HG03139 (cell line): ENCODE results near the gene ZBTB40.

Experiments used
- ATAC-seq: cut with Tn5 transposase; IDR thresholded peaks from one replicate; pipeline ENCODE4 v1.9.1; 2021; ENCODE audit not compliant: unreplicated experiment

Gene ZBTB40

DNA sequence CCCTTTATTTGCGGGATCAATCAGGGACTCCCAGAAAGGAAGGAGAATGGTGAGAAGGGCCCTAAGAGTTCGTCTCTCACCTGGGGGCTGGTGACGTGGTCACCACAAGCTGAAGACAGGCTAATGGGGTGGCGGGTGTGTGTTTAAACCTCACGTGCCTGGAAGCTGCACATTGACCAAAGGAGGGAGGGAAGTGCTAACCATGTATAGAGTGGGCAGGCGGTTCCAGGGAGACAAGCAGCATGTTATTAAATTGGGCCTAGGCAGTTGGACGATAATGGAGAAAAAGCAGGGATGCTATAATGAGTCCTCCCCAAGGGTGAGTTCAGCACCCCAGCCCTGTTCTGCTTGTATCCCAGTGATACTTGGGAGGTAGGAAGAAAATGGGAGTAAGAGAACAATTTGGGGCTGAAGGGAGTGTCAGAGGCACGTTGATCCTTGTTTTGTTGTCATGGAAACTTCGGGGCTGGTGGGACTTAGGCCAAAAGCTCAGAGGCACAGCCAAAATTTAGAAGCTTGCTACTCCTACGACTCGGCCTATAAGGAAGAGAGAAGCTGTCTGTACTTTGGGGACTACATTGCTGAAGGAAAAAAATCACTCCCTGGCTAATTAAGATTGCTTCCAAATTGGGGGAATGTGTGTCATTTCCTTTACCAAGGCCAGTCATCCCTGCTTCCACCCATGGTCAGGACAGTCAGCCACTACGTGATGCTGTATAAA lies 78.4 kb downstream of the ZBTB40 start:
- ATAC-seq = no peak

DNA sequence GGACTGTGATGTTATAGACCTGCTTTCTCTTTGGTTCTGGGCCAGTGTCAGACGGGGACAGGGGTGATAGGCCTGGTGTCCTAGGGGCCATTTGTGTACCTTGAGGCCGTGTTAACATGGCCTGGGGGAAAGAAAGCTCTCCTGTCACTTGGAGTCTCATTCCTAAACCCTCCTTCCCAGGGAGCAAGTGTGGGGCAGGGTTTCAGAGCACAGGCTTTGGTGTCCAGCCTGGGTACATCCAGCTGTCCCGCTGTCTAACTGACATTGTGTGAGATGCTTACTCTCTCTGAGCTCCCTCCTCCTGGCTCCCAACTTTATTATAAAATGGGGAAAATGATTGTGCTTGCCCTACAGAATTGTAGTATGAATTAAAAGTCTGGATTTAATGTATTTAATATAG lies 79.1 kb downstream of the ZBTB40 start:
- ATAC-seq = no peak

DNA sequence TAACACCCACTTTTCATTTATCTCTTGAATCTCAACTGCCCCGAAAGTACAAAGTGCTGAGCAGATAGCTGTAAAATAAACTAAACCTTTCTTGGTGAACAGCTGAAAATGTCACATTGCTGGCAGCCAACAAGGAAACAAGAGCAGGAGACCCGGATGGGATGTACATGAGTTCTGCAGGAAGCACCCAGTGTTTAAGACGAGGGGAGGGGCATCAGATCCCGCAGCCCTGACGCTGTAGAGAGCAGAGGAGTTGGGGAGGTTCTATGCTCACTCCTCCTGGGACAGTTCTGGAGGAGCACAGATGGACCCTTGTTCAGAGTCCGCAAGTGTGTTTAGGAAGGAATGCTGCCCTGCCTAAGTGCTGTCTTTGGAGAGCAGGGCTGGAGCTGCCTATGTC lies 79.6 kb downstream of the ZBTB40 start:
- ATAC-seq = no peak

DNA sequence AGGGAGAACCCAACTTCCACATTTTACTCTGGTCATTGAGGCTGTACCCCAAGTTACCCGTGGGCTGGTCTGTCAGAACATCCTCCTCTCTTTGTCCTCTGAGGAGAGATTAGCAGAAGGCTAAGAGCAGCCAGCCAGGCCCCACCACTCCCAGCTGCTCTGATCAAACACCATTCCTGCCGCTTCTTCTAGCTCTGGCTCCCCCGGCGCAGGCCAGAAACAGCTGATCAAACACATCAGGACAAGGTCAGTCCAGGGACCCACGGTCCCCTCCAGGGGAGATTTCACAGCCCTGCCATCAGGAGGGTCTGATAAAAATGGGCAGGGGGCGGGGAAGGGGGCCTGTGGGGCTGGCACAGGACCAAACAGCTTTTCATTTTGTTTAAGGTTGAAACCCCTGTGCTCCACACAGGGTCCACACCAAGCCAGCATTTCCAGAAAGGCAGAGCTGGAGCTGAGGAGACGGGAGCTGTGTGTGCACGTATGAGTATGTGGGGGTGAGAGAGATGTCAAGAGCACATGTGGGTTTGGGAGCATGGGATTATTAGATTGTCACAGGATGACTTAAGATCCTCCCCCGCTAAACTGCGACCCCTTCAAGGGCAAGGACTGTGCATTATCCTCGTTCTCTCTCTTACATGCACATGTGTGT lies 81.7 kb downstream of the ZBTB40 start:
- no peak for ATAC-seq

DNA sequence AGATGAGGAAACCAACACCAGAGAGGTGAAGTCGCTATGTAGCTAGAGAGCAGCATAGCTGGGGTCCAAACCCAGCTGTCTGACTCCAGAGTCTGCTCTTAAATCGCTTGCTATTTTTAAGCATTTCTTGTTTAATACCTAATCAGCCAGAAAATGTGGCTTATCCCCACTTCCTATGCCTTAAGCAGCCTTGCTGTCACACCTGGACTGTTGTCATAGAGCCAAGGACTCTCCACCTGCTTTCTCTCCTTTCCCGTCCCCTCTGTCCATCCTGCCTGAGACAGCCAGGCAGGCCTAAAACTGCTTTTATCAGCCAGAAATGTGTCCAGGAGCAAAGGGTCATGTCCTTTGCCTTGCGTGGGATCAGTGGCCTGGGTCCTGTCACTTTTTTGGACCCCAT lies 83.3 kb downstream of the ZBTB40 start:
- ATAC-seq = no peak

DNA sequence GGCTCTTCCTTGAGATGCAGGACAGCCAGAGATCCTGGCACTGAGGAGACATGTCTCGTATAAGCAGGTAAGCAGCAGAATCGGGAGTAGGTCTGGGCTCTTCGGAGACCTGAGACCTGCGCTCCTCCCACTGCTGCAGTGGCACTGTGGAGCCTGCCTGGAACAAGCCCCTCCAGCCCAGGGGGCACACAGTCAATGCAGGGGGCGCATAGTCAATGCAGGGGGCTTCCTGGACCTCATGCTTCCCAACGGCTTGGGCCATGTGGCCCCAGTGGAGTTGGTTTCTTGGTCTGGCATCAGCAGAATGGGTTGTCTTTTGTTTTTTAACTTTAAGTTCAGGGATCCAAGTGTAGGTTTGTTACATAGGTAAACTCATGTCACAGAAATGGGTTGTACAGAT lies 83.7 kb downstream of the ZBTB40 start:
- no peak for ATAC-seq

DNA sequence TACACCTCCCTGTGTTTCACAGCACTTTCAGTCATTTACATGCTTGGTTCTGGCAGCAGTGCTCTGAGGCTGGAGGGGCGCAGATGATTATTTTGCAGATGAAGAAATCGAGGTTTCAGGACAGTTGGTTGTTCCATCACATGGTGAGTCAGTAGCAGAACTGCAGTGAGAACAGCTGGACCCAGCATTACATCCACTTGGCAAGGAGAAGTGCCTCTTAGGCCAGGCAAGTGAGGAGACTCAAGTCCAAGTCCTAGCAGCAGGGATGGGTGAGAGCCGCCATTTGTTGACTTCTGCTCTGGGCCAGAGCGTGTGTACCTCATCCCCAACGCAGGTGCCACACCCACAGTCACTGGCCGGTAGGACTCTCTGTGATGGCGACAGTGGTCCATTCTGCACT lies 84.9 kb downstream of the ZBTB40 start:
- no peak for ATAC-seq

DNA sequence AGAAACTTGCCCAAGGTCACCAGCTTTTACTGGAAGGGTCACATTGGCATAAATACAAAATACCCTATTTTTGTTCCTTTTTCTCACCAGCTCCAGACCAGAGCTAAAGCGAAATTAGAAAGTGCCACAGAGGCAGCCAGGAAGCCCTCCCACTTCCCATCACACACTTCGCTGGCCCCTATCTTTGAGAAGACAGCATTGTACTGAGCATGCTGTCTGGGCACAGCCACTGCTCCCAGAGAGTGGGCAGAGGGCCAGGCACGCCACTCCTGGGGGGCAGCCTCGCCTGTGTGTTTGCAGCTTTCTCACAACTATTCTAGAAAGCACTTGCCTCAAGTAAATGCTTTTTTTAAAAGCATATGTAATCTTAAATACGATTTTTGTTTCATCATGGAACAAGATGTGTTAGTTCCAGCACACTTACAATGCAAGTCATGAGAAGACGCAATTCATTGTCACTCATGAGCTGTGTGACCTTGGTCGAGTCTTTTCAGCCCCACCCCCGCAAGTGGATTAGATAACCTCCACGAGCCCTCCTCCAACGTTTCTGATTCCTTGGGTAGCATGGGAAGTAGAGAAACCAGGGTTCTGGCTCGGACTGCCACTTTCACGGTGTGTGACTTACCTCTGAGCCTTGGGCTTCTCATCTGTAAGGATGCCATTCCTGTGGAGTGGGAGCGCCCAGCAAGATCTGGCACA lies 85.9 kb downstream of the ZBTB40 start:
- ATAC-seq = no peak

DNA sequence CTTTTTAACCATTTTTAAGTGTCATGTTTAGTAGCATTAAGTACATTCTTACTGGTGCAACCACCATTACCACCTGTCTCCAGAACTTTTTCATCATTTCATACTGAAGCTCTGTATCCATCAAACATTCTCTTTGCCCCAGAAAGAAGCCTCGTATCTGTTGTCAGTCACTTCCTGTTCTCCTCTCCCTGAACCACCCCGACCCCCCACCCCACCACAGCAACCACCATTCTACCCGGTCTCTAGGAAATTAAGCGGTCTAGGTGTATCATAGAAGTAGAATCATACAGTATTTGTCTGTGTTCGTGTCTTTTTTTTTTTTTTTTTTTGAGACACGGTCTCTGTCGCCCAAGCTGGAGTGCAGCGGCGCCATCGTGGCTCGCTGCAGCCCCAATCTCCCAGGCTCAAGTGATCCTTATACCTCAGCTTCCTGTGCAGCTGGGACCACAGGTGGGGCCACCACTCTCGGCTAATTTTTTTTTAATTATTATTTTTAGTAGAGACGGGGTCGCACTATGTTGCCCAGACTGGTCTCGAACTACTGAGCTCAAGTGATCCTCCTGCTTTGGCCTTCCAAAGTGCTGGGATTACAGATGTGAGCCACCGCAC lies 88.0 kb downstream of the ZBTB40 start:
- no peak for ATAC-seq

DNA sequence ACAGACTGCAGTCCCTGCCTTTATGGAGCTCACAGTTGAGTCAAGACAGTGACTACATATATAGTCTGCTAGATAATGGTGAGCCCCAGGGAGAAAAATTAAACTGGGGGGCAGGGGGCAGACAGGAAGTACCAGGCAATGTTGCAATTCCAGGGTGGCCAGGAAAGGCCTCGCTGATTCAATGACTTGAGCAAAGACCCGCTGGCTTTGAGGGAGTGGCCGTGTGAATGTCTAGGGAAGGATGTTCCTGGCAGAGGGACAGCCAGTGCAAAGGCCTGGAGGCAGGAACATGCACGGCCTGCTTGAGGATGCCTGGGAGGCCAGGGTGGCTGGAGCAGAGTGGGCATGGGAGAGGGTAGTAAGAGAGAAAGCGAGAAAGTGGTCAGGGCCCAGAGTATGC lies 88.7 kb downstream of the ZBTB40 start:
- ATAC-seq = no peak

DNA sequence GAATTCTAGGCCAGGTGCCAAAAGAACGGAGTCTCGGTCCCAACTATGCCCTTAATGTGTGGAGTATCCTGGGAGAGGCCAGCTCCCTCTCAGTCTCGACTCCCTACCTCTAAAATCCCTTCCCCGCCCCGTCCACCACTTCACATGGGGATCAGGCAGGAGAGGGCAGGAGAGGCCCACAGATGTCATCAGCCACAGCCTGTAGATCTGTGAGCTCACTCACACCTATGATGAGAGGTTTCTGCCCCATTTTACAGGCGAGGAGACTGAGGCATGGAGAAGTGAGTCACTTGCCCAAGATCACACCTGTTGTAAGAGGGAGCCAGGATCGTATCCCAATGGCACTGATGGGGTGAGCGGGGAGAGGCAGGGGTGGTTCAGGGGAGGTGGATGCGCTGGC lies 91.2 kb downstream of the ZBTB40 start:
- no peak for ATAC-seq

DNA sequence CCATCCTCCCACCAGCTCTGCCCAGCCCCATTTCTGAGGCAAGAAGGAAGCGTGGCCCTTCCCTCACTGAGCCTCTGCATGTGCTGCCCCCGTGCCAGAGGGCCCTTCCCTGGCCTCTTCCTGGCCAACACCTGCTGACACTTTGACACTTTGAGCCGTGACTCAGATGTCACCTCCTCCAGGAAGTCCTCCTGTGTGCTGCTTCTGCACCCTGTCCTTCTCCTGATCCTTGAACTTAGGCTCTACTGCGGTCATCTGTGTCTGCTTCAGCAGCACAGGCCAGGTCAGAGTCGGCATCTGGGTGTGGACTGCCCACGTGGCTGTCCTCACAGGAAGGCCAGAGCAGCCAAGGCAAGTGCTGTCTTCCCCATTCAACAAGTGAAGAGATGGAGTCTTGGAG lies 92.0 kb downstream of the ZBTB40 start:
- ATAC-seq = no peak

DNA sequence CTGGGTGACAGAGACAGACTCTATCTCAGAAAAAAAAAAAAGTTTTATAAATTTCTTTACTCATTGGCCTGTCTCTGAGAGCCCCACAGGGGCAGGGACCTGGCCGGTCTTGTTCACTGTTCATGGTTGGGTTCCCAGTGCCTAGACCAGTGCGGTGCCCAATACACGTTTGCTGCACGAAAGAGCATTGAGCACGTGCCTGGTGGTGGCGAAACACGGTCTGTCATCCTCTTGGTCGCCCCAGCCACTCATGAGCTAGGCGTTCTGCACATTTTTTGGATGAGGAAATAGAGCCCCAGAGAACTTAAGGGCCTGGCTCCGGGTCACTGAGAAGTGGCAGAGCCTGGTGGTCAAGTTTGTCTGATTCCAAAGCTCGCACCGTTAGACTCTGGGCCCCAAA lies 93.0 kb downstream of the ZBTB40 start:
- no peak for ATAC-seq

DNA sequence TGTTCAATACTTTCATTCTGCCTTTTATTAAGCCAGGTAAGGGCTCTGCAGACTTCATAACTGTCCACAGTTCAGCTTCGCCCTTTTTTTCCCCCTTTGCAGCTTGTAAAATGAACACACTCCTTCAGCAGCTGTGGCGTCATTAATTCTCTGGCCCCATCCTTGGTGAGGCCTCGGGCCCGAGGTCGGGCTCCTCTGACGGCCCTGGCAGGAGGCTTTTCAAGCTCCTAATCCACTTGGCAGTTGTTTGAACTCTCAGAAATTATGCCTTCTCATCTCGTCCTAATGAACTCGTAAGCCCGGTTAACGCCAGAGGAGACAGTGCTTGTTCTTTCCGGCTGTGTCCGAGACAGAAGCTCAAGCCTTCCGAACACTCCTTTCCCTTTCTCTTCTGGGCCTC lies 93.5 kb downstream of the ZBTB40 start:
- ATAC-seq = no peak

DNA sequence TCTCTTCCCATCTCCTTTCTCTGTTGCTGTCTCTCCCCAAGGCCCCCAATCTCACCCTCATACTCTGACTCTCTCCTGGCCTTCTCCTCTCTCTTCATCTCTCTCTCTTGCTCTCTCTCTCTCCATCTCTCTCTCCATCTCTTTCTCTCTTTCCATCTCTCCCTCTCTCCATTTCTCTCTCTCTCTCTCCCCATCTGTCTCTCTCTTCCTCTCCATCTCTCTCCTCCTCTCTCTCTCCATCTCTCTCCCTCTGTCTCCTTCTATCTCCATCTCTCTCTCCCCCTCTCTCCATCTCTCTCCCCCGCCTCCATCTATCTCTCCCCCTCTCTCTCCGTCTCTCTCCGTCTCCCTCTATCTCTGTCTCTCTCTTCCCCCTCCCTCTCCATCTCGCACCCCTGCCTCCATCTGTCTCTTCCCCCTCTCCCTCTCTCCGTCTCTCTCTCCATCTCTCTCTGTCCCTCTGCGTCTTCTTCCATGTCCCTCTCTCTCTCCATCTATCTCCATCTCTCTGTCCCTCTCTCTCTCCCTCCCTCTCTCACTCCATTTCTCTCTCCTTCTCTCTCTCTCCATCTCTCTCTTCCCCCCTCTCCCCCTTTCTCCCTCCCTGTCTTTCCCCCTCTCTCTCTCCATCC lies 95.7 kb downstream of the ZBTB40 start:
- no peak for ATAC-seq

DNA sequence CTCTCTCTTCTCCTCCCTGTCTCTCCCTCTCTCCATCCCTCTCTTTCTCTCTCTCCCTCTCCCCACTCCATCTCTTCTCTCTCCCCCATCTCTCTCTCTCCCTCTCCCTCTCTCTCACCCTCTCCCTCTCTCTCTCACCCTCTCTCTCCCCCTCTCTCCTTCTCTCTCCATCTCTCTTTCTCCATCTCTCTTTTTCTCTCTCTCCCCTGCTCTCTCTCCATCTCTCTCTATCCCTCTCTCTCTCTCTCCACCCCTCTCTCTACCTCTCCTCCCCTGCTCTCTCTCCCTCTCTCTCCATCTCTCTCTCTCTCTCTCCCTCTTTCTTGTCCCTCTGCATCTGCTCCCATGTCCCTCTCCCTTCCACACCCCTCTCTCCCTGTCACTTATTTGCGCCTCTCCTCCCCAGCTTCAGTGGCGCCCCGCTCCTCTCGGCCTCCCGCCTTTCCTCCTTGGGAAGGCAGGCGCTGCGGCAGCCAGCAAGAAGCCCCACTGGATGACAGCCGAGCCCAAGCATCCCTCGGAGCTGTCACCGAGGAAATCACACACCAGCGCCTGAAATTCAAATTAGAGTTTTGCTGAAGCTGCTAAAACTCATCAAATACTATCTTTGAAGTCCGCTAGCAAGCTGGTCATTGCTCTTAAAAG lies 96.3 kb downstream of the ZBTB40 start:
- no peak for ATAC-seq

DNA sequence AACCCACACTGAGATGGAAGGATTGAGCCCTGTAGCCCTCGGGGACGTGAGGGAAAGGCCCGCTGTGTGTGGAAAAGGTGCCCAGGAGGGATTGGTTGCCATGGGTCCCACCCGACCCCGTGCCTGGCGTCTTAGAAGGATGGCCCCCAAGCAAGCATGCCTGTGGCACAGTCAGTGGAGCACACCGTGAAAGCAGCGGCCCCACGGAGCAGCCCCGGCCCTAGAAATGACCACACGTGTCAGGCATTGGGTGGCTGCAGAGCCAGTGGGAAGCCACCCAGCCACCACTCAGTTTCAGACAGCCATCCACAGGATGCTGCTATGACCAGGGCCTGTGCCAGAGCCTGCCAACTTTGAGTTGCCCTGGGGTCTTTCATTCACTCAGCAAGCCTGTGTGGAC lies 98.4 kb downstream of the ZBTB40 start:
- ATAC-seq = no peak

DNA sequence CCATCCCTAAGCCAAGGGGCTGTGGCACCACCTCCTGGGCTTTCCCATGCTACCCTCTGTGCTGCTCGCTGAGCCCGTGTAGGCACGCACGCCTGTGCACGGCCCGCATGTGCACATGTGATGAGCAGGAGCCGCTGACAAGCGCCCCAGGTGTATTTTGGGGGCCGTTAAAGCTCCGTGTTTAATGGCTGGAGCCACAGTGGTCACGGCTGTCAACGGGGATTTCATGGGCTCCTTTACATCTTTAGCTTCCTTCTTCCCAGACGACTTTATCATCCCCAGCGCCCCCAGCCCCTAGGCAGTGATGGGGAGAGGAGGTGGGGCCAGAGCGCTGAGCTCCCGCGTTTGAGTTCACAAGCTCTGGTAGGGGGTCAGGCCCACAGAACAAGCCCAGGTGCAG lies 99.9 kb downstream of the ZBTB40 start:
- ATAC-seq = no peak

DNA sequence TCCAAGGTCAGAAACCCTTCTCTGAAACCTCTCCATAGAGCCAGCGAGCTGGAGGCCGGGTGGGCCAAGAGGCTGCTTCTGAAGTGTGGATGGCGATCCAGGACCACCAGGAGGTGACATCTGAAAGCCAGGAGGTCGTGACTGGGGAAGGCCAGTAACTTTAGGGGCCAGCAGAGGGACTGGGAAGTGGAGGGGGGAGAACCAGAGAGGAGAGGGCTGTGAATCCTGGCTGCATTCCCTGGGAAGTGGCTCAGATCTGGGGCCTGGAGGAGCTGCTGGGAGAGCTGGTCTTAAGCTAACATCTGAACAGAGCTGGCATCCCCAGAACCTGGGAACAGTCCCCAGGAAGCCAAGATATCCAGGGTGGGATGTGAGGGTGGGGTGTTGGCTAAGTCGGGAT lies 100.4 kb downstream of the ZBTB40 start:
- ATAC-seq = no peak

DNA sequence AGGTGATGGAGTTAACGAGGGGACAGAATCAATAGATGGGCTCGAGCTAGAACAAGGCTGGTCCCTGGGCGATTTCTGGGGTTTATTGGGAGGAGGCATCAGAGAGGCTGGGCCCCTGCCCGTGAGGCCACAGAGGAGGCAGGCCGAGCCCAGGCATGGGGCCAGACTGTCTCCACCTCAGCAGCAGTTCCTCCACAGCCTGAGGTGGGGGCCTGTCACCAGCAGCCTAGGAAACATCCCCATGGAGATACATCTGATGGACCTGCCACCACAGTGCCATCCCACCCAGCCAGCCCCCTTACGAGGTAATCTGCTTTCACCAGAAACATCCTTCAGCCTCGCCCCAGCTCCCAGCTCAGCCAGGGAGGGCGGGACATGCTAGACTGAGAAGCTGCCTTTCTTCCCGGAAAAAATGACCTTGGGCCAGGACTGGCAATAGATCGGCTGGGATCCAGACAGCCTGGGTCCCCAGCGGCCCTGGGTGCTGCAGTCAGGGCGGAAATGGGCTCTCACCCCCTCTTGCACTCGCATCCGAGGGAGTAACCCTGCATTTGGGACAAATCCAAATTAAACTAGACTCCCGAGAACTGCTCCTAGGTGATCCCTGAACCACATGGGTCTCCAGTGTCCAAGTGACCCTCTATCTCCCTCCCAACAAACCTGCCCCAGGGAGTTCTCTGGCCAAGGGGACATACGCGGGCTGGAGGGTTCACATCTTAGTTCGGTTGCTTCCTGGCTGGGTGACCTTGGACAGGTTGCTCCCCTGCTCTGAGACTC lies 101.6 kb downstream of the ZBTB40 start:
- ATAC-seq = no peak
